H1 (cell line): ENCODE data around the gene AGTR2. TPM values are rescaled to one million over a fixed set of nuclear protein-coding genes. Genes with fewer than 3 reads are reported as not detected.

ENCODE experiments used
- CTCF ChIA-PET: fragments of 300-600 bp; sonication (Branson Sonifier 250); formaldehyde crosslinking; loops from one replicate; lab custom pipeline; 2021; ENCODE audit not compliant: partially characterized antibody; lab: Charles Lee
- POLR2A ChIA-PET: fragments of 300-600 bp; sonication (Branson Sonifier 250); formaldehyde crosslinking; loops from one replicate; lab custom pipeline; 2021; ENCODE audit warnings: inconsistent platforms; ENCODE audit not compliant: partially characterized antibody; lab: Charles Lee
- DNase-seq, 2 experiments: peaks; one replicate each; pipeline versions ENCODE4 v3.0.0 to v3.0.0-alpha.2; 2010 to 2022; ENCODE audit warnings: low spot score in 2 of 2, low read depth in 1 of 2, mixed read lengths in 1 of 2
- FAIRE-seq: peaks from 2 replicates; lab custom pipeline; 2011; peaks lifted over from hg19 to GRCh38; lab: Jason Lieb, UNC
- H2AFZ ChIP-seq: 2 replicates; pipeline ENCODE4 v1.8.1; 2012; ENCODE audit warnings: low read length, inconsistent platforms
- H2AK5ac ChIP-seq: 2 replicates; pipeline ENCODE4 v1.6.1; 2013; ENCODE audit warnings: low read depth, low read length
- H2BK120ac ChIP-seq: replicated peaks from 2 replicates; pipeline ENCODE3; 2013; ENCODE audit warnings: low read depth, low read length, inconsistent platforms
- H2BK12ac ChIP-seq: 2 replicates; pipeline ENCODE4 v1.6.1; 2013; ENCODE audit warnings: low read depth, low read length
- H2BK15ac ChIP-seq: 2 replicates; pipeline ENCODE4 v1.6.1; 2013; ENCODE audit warnings: low read length
- H2BK20ac ChIP-seq: 2 replicates; pipeline ENCODE4 v1.6.1; 2013; ENCODE audit warnings: low read length
- H2BK5ac ChIP-seq: 2 replicates; pipeline ENCODE4 v1.6.1; 2013; ENCODE audit warnings: low read depth, low read length
- H3K14ac ChIP-seq: 2 replicates; pipeline ENCODE4 v1.6.1; 2013; ENCODE audit warnings: inconsistent platforms; ENCODE audit not compliant: insufficient read length
- H3K18ac ChIP-seq: 2 replicates; pipeline ENCODE4 v1.6.1; 2013; ENCODE audit warnings: low read length; ENCODE audit errors: extremely low read depth
- H3K23ac ChIP-seq: 2 replicates; pipeline ENCODE4 v1.6.1; 2013; ENCODE audit warnings: inconsistent platforms; ENCODE audit not compliant: insufficient read length
- H3K23me2 ChIP-seq: 2 replicates; pipeline ENCODE4 v1.6.1; 2013; ENCODE audit warnings: low read depth, low read length
- H3K27ac ChIP-seq: 2 replicates; pipeline ENCODE4 v1.6.1; 2011; ENCODE audit warnings: low read depth, low read length, inconsistent platforms
- H3K27me3 ChIP-seq, 4 experiments: replicated peaks in 1 of 4; 1 replicate in 1 of 4; 2 replicates in 3 of 4; pipeline versions ENCODE4 v1.6.1 to v1.8.1; 2011 to 2013; ENCODE audit warnings: low read length in 3 of 4, mild to moderate bottlenecking in 3 of 4, inconsistent platforms in 2 of 4, mixed read lengths in 2 of 4, moderate library complexity in 1 of 4; ENCODE audit not compliant: control insufficient read depth in 3 of 4, insufficient read depth in 3 of 4; ENCODE audit errors: extremely low read depth in 1 of 4
- H3K36me3 ChIP-seq, 4 experiments: 2 replicates each; pipeline versions ENCODE4 v1.6.1 to v1.8.1; 2011 to 2013; ENCODE audit warnings: mild to moderate bottlenecking in 4 of 4, low read length in 3 of 4, moderate library complexity in 2 of 4, control low read depth in 1 of 4, inconsistent platforms in 1 of 4; ENCODE audit not compliant: insufficient read depth in 4 of 4, control insufficient read depth in 2 of 4
- H3K4ac ChIP-seq: replicated peaks from 2 replicates; pipeline ENCODE3; 2013; ENCODE audit warnings: low read length, low read depth, mixed read lengths, inconsistent platforms; ENCODE audit not compliant: insufficient read length
- H3K4me1 ChIP-seq, 4 experiments: replicated peaks in 1 of 4; 1 replicate in 1 of 4; 2 replicates in 3 of 4; pipeline versions ENCODE4 v1.6.1 to v1.8.1; 2011 to 2013; ENCODE audit warnings: low read length in 3 of 4, inconsistent platforms in 2 of 4, mixed read lengths in 1 of 4; ENCODE audit not compliant: insufficient read depth in 4 of 4, control insufficient read depth in 3 of 4
- H3K4me2 ChIP-seq, 2 experiments: 2 replicates each; pipeline versions ENCODE4 v1.6.1 to v1.8.1; 2011 to 2013; ENCODE audit warnings: low read depth in 2 of 2, low read length in 2 of 2, control low read depth in 1 of 2, inconsistent platforms in 1 of 2, mild to moderate bottlenecking in 1 of 2; ENCODE audit not compliant: insufficient read depth in 1 of 2
- H3K4me3 ChIP-seq, 4 experiments: fragments of 200-600, 300-600 bp in 1 of 4; sonication (generic), shearing (Covaris generic), sonication (Bioruptor Twin) in 1 of 4; 2 replicates each; pipeline versions ENCODE4 v1.5.1 to v1.8.1; 2011 to 2016; ENCODE audit warnings: low read length in 4 of 4, low read depth in 3 of 4, control low read depth in 2 of 4, inconsistent platforms in 2 of 4, mild to moderate bottlenecking in 2 of 4, mixed read lengths in 1 of 4, moderate library complexity in 1 of 4; ENCODE audit not compliant: insufficient read depth in 2 of 4; ENCODE audit errors: extremely low read depth in 1 of 4
- H3K56ac ChIP-seq: replicated peaks from 2 replicates; pipeline ENCODE3; 2013; ENCODE audit warnings: low read depth, mild to moderate bottlenecking, mixed read lengths, low read length, inconsistent platforms; ENCODE audit not compliant: insufficient read length
- H3K79me1 ChIP-seq: 2 replicates; pipeline ENCODE4 v1.6.1; 2013; ENCODE audit warnings: low read depth, low read length, control low read depth
- H3K79me2 ChIP-seq, 2 experiments: 2 replicates each; pipeline versions ENCODE4 v1.6.1 to v1.8.1; 2012 to 2013; ENCODE audit warnings: low read length in 2 of 2, mild to moderate bottlenecking in 2 of 2, inconsistent platforms in 1 of 2; ENCODE audit not compliant: insufficient read depth in 2 of 2, control insufficient read depth in 1 of 2
- H3K9ac ChIP-seq, 4 experiments: replicated peaks in 1 of 4; 1 replicate in 1 of 4; 2 replicates in 3 of 4; pipeline versions ENCODE4 v1.6.1 to v1.8.1; 2011 to 2013; ENCODE audit warnings: low read depth in 3 of 4, low read length in 3 of 4, control low read depth in 2 of 4, mild to moderate bottlenecking in 2 of 4, moderate library complexity in 2 of 4, inconsistent platforms in 1 of 4; ENCODE audit errors: extremely low read depth in 1 of 4
- H3K9me3 ChIP-seq, 2 experiments: 2 replicates each; pipeline versions ENCODE4 v1.6.1 to v1.8.1; 2012 to 2013; ENCODE audit warnings: mild to moderate bottlenecking in 2 of 2, moderate library complexity in 2 of 2, control low read depth in 1 of 2, inconsistent platforms in 1 of 2, low read depth in 1 of 2, low read length in 1 of 2, mixed read lengths in 1 of 2; ENCODE audit not compliant: insufficient read depth in 2 of 2
- H4K20me1 ChIP-seq, 2 experiments: replicated peaks in 1 of 2; 2 replicates each; pipeline versions ENCODE3 to v1.8.1; 2011 to 2013; ENCODE audit warnings: inconsistent platforms in 2 of 2, low read length in 2 of 2, mild to moderate bottlenecking in 1 of 2; ENCODE audit not compliant: insufficient read depth in 2 of 2, control insufficient read depth in 1 of 2
- H4K5ac ChIP-seq: 2 replicates; pipeline ENCODE4 v1.6.1; 2013; ENCODE audit warnings: low read length, low read depth, mixed read lengths, inconsistent platforms; ENCODE audit not compliant: insufficient read length
- H4K8ac ChIP-seq: 2 replicates; pipeline ENCODE4 v1.8.0; 2013; ENCODE audit warnings: mild to moderate bottlenecking, moderate library complexity, low read length, inconsistent platforms; ENCODE audit not compliant: insufficient read depth; ENCODE audit errors: extremely low read depth
- H4K91ac ChIP-seq: replicated peaks from 2 replicates; pipeline ENCODE3; 2013; ENCODE audit warnings: low read length, mixed read lengths, inconsistent platforms; ENCODE audit not compliant: insufficient read length
- CBX8 ChIP-seq: fragments of 300-800, 300-1000 bp; sonication (generic); IDR thresholded peaks from 2 replicates; pipeline ENCODE4 v1.7.1; 2016; ENCODE audit warnings: low read depth, low read length, borderline replicate concordance
- CHD2 ChIP-seq: IDR thresholded peaks from 2 replicates; pipeline ENCODE4 v1.6.1; 2012; ENCODE audit warnings: low read length, improper control_type of control experiment
- CTBP2 ChIP-seq: IDR thresholded peaks from 2 replicates; pipeline ENCODE4 v1.7.0; 2011; ENCODE audit warnings: borderline replicate concordance, mild to moderate bottlenecking, moderate library complexity, mixed read lengths, low read length; ENCODE audit not compliant: insufficient read depth, insufficient read length
- E2F6 ChIP-seq: IDR thresholded peaks from 2 replicates; pipeline ENCODE4 v1.6.1; 2012; ENCODE audit warnings: inconsistent platforms
- GABPA ChIP-seq: IDR thresholded peaks from 2 replicates; pipeline ENCODE4 v1.6.1; 2011; ENCODE audit warnings: mild to moderate bottlenecking, low read length, moderate library complexity, borderline replicate concordance; ENCODE audit not compliant: insufficient read depth
- GTF2F1 ChIP-seq: IDR thresholded peaks from 2 replicates; pipeline ENCODE4 v1.6.1; 2012; ENCODE audit warnings: low read depth, low read length, improper control_type of control experiment, borderline replicate concordance
- JUND ChIP-seq: IDR thresholded peaks from 2 replicates; pipeline ENCODE4 v1.6.1; 2011; ENCODE audit warnings: mild to moderate bottlenecking, improper control_type of control experiment, low read length
- MAFK ChIP-seq: IDR thresholded peaks from 2 replicates; pipeline ENCODE4 v1.6.1; 2012; ENCODE audit warnings: low read depth, mild to moderate bottlenecking, improper control_type of control experiment, low read length
- PHF8 ChIP-seq: fragments of 200-600 bp; sonication (generic); conservative IDR thresholded peaks from 2 replicates; pipeline ENCODE4 v1.7.1; 2012; ENCODE audit warnings: low read depth, mild to moderate bottlenecking, inconsistent platforms, low read length, moderate library complexity
- POLR2AphosphoS5 ChIP-seq: IDR thresholded peaks from 2 replicates; pipeline ENCODE4 v1.6.1; 2011; ENCODE audit warnings: low read depth, low read length
- RBBP5 ChIP-seq: IDR thresholded peaks from 2 replicates; pipeline ENCODE4 v1.7.1; 2012; ENCODE audit warnings: low read depth, mild to moderate bottlenecking, inconsistent platforms, low read length, moderate library complexity, borderline replicate concordance
- SAP30 ChIP-seq: fragments of 300-600 bp; sonication (generic); IDR thresholded peaks from 2 replicates; pipeline ENCODE4 v1.7.1; 2012; ENCODE audit warnings: low read length, moderate library complexity, mild to moderate bottlenecking, inconsistent platforms; ENCODE audit not compliant: insufficient read depth, insufficient replicate concordance
- SP2 ChIP-seq: IDR thresholded peaks from 2 replicates; pipeline ENCODE4 v1.6.1; 2012; ENCODE audit warnings: mild to moderate bottlenecking, low read length, inconsistent platforms
- SRF ChIP-seq: IDR thresholded peaks from 2 replicates; pipeline ENCODE4 v1.6.1; 2011; ENCODE audit warnings: mild to moderate bottlenecking, low read depth, low read length, moderate library complexity
- TAF1 ChIP-seq: IDR thresholded peaks from 2 replicates; pipeline ENCODE4 v1.6.1; 2011; ENCODE audit warnings: mild to moderate bottlenecking, low read depth, low read length
- WGBS, 2 experiments: shearing (Covaris generic) in 1 of 2; methylation state at CpG; one replicate each; pipeline versions ENCODE4 v1.1.6 to v1.1.7; 2013 to 2015; ENCODE audit warnings: low lambda C conversion rate in 2 of 2, mixed read lengths in 2 of 2, inconsistent platforms in 1 of 2, low coverage in 1 of 2, missing lambda C conversion rate in 1 of 2; ENCODE audit not compliant: insufficient replicate concordance in 2 of 2, insufficient coverage in 1 of 2, insufficient read length in 1 of 2; ENCODE audit errors: extremely low coverage in 1 of 2, missing lambda C conversion rate in 1 of 2; 5-methylcytosine and 5-hydroxymethylcytosine counted together
- polyA plus RNA-seq, 7 experiments: library from polyadenylated mRNA; depleted of rRNA in 3 of 7; stranded (reverse) in 5 of 7; unstranded in 2 of 7; fragments of >200 nt in 5 of 7; fragments of 200-250 nt in 2 of 7; gene quantifications; 1 replicate in 5 of 7; 2 replicates in 1 of 7; 4 replicates in 1 of 7; pipeline versions ENCODE4 v1.2.1 to v1.2.3, GENCODE V29; 2011 to 2013; ENCODE audit warnings: missing spikeins in 2 of 7, mixed read lengths in 2 of 7
- total RNA-seq: library from RNA; stranded (reverse); fragmentation: NEBNext Ultra II Directional; extraction: Animal tissue kit (Norgen Biotek cat#: 25700); gene quantifications from 2 replicates; pipeline ENCODE4 v1.2.1, GENCODE V29; 2021

The AGTR2 gene
- total and polyA plus RNA-seq, 2 of the 8 experiments (the other 6 are each of a cell fraction or from before 2014, with no cell fraction given): not detected

- no peaks in the 10 kb centered on the region for H3K36me3 ChIP-seq
- no peak overlapping the region for H2BK5ac ChIP-seq
- ChIA-PET CTCF (no interaction called here), POLR2A (no interaction called here)
- no peak overlapping the region for H2BK120ac ChIP-seq
- no peaks in the 10 kb centered on the region for H3K23me2 ChIP-seq
- no peak for FAIRE-seq
- 83% methylated on average over 1 of the region's 1 CpG; no CpG with 5 or more reads in 1 of the 2 experiments for WGBS, 2 experiments
- H3K14ac ChIP-seq: no peak overlapping the region
- no peaks in the 10 kb centered on the region for H3K9me3 ChIP-seq
- no peak overlapping the region for H2AK5ac ChIP-seq
- no peaks in the 10 kb centered on the region for H3K79me1 ChIP-seq
- H3K56ac ChIP-seq: no peak overlapping the region
- no peaks in the 10 kb centered on the region for H3K27me3 ChIP-seq
- no peak overlapping the region for H3K4ac ChIP-seq
- H4K20me1 ChIP-seq: no peaks in the 10 kb centered on the region
- no peak overlapping the region for H2AFZ ChIP-seq
- H3K4me2 ChIP-seq: no peak overlapping the region
- no peak overlapping the region for H4K91ac ChIP-seq
- H2BK20ac ChIP-seq: no peak overlapping the region
- H2BK12ac ChIP-seq: no peak overlapping the region
- no peak overlapping the region for H4K8ac ChIP-seq
- H3K9ac ChIP-seq: no peak overlapping the region
- no peak overlapping the region for H3K18ac ChIP-seq
- H3K23ac ChIP-seq: no peak overlapping the region
- no peak overlapping the region for H3K27ac ChIP-seq
- DNase-seq: no peak
- no peaks in the 10 kb centered on the region for H3K79me2 ChIP-seq
- no peaks in the 10 kb centered on the region for H3K4me1 ChIP-seq
- no peak overlapping the region for H2BK15ac ChIP-seq
- no peak overlapping the region for H4K5ac ChIP-seq
- H3K4me3 ChIP-seq: no peak overlapping the region
- TF ChIP-seq RBBP5 (no peak), SRF (no peak), JUND (no peak), E2F6 (no peak), MAFK (no peak), SAP30 (no peak), GABPA (no peak), GTF2F1 (no peak), PHF8 (no peak), CBX8 (no peak), CTBP2 (no peak), SP2 (no peak), TAF1 (no peak), POLR2AphosphoS5 (no peak), CHD2 (no peak)
Observed at GRCh38 chrX:116135277-116135676, 35.3 kb upstream of the AGTR2 start.
